SK-N-MC (cell line): ENCODE results near the gene CEP89.

Source experiments
- EZH2 ChIP-seq: fragments of 200-600 bp; sonication (generic); IDR thresholded peaks from one replicate; pipeline ENCODE4 v1.6.1; 2017; ENCODE audit warnings: antibody characterized with exemption
- POLR2AphosphoS5 ChIP-seq: IDR thresholded peaks from 2 replicates; pipeline ENCODE4 v1.6.1; 2012; ENCODE audit warnings: mild to moderate bottlenecking, low read depth, low read length, borderline replicate concordance

DNA sequence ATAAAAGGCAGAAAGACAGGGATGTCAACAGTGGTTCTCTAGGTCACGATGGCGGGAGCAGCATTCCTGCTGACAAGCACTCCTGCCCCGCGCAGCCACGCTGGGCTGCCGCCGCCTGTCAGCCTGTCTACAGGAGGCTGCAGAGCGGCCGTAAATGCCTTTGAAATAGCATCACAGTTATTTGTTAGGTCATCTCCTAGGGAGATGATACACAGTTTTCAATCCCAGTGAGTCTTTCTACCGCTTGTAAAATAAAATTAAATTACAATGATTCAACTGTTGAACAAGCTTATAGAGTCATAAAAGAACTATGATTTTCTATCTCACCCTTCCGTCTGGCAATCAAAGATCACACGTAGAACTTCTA is 94.9 kb downstream of the CEP89 start:
- TF ChIP-seq EZH2 = no peak
- no peak for TF ChIP-seq POLR2AphosphoS5
